ENCODE results near the gene TGFBR3.
"Not testable (repeated sequence)": the region's sequence is repeated elsewhere in the genome, so short reads cannot be mapped to it uniquely, and the experiment has no call there.

The TGFBR3 gene

DNA sequence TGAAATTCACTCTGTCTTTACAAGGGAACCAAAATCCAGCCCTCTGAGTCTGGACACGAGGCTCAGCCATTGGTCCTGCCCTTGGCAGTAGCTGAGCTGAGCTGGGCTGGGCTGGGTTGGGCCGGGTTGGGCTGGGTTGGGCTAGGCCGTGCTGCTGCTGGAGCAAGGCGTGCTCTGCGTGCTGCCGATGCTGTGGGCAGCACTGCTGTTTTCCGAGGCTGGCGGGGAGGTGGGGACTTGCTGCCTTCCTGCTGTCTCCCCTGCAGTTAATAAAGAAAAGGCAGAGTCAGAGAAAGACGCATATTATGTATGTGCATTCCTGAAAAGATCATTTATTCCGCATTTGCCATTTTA, 202.4 kb downstream of the TGFBR3 start:
- no peaks in the 10 kb centered on the region for H3K36me3 ChIP-seq (replicated peaks)
- H3K9me3 ChIP-seq, result no peaks in the 10 kb centered on the region
- in situ Hi-C loops (cut with MboI; ENCODE audit: low sequenced_read_pairs), result no loop called here
- no peak overlapping the region for H3K4me3 ChIP-seq
- no peaks in the 10 kb centered on the region for H3K4me1 ChIP-seq
- H3K27me3 ChIP-seq (ENCODE audit: low read depth), result no peaks in the 10 kb centered on the region
- DNase-seq (ENCODE audit: low spot score in 2 of 2), result peak in 1 of 2 experiments; percentile 10

- Histone ChIP-seq H3K4me1 (no peaks in the 10 kb centered on the region), H3K36me3 (replicated peaks) (no peaks in the 10 kb centered on the region), H3K9me3 (no peaks in the 10 kb centered on the region), H3K27me3 (ENCODE audit: low read depth) (no peaks in the 10 kb centered on the region), H3K4me3 (no peak overlapping the region)
- DNase-seq (ENCODE audit: low spot score in 2 of 2), result no peak
- in situ Hi-C loops (cut with MboI; ENCODE audit: low sequenced_read_pairs), result no loop called here
These were observed 202.9 kb downstream of the TGFBR3 start for GRCh38 chr1:91682882-91683597.

GRCh38 chr1:91680556-91681155, 205.3 kb downstream of the TGFBR3 start:
- no peak for DNase-seq (ENCODE audit: low spot score in 2 of 2)
- H3K9me3 ChIP-seq, result no peaks in the 10 kb centered on the region
- in situ Hi-C loops (cut with MboI; ENCODE audit: low sequenced_read_pairs), result no loop called here

DNA sequence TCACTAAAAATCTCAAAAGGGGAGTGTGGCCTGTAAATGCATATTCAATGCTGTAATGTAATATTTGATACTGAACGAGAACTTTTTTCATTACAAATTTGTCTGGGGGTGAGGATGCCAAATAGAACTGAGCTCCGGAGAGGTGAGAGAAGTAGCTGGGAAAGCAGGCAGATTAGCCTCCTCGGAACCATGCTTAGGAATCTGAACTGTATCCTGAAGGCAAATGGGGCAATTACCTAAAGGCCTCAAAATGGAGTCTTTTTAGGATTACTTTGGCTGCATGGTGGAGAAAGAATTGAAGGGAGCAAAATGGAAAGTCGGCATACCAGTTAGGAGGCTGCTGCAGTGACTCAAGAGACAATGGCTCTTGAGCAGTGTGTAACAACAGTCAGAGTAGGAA, 206.5 kb downstream of the TGFBR3 start:
- Histone ChIP-seq H3K9me3 (no peaks in the 10 kb centered on the region), H3K27me3 (ENCODE audit: low read depth) (no peaks in the 10 kb centered on the region), H3K4me3 (no peak overlapping the region), H3K36me3 (replicated peaks) (no peaks in the 10 kb centered on the region), H3K4me1 (no peaks in the 10 kb centered on the region)
- no peak for DNase-seq (ENCODE audit: low spot score in 2 of 2)
- in situ Hi-C loops (cut with MboI; ENCODE audit: low sequenced_read_pairs), result no loop called here

More at GRCh38 chr1:91680556-91681155, 205.3 kb downstream of the TGFBR3 start:
- Histone ChIP-seq H3K4me3 (no peak overlapping the region), H3K36me3 (replicated peaks) (no peaks in the 10 kb centered on the region), H3K27me3 (ENCODE audit: low read depth) (no peaks in the 10 kb centered on the region), H3K4me1 (no peaks in the 10 kb centered on the region)

- DNase-seq (ENCODE audit: low spot score in 2 of 2), result peak in 1 of 2 experiments; percentile 11
- Histone ChIP-seq H3K36me3 (replicated peaks) (no peaks in the 10 kb centered on the region), H3K27me3 (ENCODE audit: low read depth) (no peaks in the 10 kb centered on the region), H3K4me3 (no peak overlapping the region), H3K4me1 (no peaks in the 10 kb centered on the region), H3K9me3 (no peaks in the 10 kb centered on the region)
- in situ Hi-C loops (cut with MboI; ENCODE audit: low sequenced_read_pairs), result no loop called here
These were observed 209.9 kb downstream of the TGFBR3 start for GRCh38 chr1:91676030-91676429.

DNA sequence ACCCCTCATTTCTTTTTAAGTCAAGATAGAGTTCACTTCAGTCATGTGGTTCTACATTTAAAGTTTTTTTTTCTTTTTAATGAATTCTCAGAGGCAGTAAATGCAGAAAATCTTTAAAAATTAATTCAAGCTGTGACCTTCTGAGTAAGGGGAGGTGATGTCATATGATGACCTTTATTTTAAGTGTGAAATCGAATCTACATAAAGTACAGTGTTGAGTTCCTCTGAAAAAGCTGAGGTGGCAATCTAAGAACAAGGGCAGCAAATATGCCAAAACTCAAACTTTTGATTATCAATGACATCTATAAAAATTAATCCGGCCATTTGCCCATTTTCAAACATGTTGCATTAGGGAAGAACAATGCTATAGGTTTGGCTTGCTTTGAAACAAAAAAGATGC, 211.8 kb downstream of the TGFBR3 start:
- H3K4me1 ChIP-seq, result no peaks in the 10 kb centered on the region
- no peak for DNase-seq (ENCODE audit: low spot score in 2 of 2)
- no peaks in the 10 kb centered on the region for H3K9me3 ChIP-seq
- no peaks in the 10 kb centered on the region for H3K36me3 ChIP-seq (replicated peaks)
- in situ Hi-C loops (cut with MboI; ENCODE audit: low sequenced_read_pairs), result no loop called here
- no peak overlapping the region for H3K4me3 ChIP-seq
- no peaks in the 10 kb centered on the region for H3K27me3 ChIP-seq (ENCODE audit: low read depth)

GRCh38 chr1:91673613-91674012, 212.3 kb downstream of the TGFBR3 start:
- H3K9me3 ChIP-seq, result no peaks in the 10 kb centered on the region
- in situ Hi-C loops (cut with MboI; ENCODE audit: low sequenced_read_pairs), result no loop called here
- no peaks in the 10 kb centered on the region for H3K36me3 ChIP-seq (replicated peaks)
- no peaks in the 10 kb centered on the region for H3K4me1 ChIP-seq
- H3K4me3 ChIP-seq, result no peak overlapping the region
- no peaks in the 10 kb centered on the region for H3K27me3 ChIP-seq (ENCODE audit: low read depth)
- DNase-seq (ENCODE audit: low spot score in 2 of 2), result no peak

- H3K27me3 ChIP-seq (ENCODE audit: low read depth), result no peaks in the 10 kb centered on the region
- in situ Hi-C loops (cut with MboI; ENCODE audit: low sequenced_read_pairs), result no loop called here
- no peaks in the 10 kb centered on the region for H3K36me3 ChIP-seq (replicated peaks)
- no peak for DNase-seq (ENCODE audit: low spot score in 2 of 2)
- no peak overlapping the region for H3K4me3 ChIP-seq
- H3K9me3 ChIP-seq, result no peaks in the 10 kb centered on the region
- no peaks in the 10 kb centered on the region for H3K4me1 ChIP-seq
These were observed 213.3 kb downstream of the TGFBR3 start for GRCh38 chr1:91672601-91673161.

GRCh38 chr1:91670781-91671180, 215.2 kb downstream of the TGFBR3 start:
- no peaks in the 10 kb centered on the region for H3K9me3 ChIP-seq
- H3K4me3 ChIP-seq, result no peak overlapping the region
- in situ Hi-C loops (cut with MboI; ENCODE audit: low sequenced_read_pairs), result no loop called here
- H3K27me3 ChIP-seq (ENCODE audit: low read depth), result no peaks in the 10 kb centered on the region
- no peaks in the 10 kb centered on the region for H3K36me3 ChIP-seq (replicated peaks)
- DNase-seq (ENCODE audit: low spot score in 2 of 2), result no peak
- H3K4me1 ChIP-seq, result no peaks in the 10 kb centered on the region

DNA sequence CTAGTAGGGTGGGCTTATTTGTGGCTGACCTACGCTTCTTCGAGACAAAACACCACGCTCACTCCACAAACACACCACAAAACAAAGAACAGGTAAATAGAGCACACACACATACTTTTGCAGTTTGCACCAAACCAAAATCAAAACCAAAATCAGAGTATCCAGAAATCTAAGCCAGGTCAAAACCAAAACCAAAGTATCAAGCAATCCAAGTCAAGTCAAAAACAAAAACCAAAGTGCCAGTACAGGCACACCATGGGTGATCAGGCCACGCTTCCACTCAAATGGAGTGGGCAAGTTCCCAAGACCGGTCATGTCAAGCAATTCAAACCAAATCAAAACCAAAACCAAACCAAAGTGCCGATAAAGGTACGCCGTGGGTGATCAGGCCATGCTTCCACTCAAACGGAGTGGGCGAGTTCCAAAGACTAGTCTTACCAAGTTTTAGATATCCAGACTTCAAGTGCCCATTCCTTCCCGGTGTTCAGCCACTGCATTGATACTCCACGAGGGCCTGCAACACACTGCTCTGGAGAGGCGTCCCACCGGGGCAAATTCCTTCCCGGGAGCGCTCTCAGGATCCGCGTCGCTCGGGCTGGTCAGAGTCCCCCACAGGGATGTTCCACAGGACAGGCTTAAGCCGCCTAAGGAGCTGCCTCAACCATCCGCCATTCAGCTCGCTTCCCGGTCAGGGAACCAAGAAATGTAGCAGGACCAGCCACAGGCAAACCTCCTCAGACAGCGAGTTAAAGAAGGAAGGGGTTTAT, 216.2 kb downstream of the TGFBR3 start:
- no peaks in the 10 kb centered on the region for H3K4me1 ChIP-seq
- no peaks in the 10 kb centered on the region for H3K9me3 ChIP-seq
- no peaks in the 10 kb centered on the region for H3K36me3 ChIP-seq (replicated peaks)
- DNase-seq (ENCODE audit: low spot score in 2 of 2), result no peak
- no peaks in the 10 kb centered on the region for H3K27me3 ChIP-seq (ENCODE audit: low read depth)
- H3K4me3 ChIP-seq, result no peak overlapping the region
- in situ Hi-C loops (cut with MboI; ENCODE audit: low sequenced_read_pairs), result no loop called here

- H3K36me3 ChIP-seq (replicated peaks); H3K4me3 ChIP-seq; DNase-seq (ENCODE audit: low spot score in 2 of 2); H3K9me3 ChIP-seq; in situ Hi-C loops (cut with MboI; ENCODE audit: low sequenced_read_pairs); H3K4me1 ChIP-seq; H3K27me3 ChIP-seq (ENCODE audit: low read depth): not testable (repeated sequence)
These were observed 219.3 kb downstream of the TGFBR3 start for GRCh38 chr1:91666651-91667050.

DNA sequence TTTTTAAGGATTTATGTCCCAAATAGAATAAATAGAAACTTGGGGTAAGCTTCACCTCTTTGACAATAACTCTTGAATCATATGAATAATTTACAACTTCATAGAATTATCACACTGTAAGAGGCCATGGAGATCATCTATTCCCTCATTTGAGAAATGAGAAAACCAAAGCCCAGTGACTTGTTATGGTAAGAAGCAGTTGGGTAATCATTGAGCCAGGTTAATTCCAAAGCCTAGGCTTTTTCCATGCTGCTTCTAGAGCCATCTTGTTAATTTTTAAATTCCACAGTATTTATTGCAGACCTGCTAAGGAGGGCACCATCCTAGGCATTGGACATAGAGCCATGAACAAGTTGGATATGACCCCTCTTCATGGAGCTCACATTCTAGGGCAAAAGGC, 224.8 kb downstream of the TGFBR3 start:
- in situ Hi-C loops (cut with MboI; ENCODE audit: low sequenced_read_pairs), result no loop called here
- DNase-seq (ENCODE audit: low spot score in 2 of 2), result no peak
- no peaks in the 10 kb centered on the region for H3K9me3 ChIP-seq
- no peaks in the 10 kb centered on the region for H3K27me3 ChIP-seq (ENCODE audit: low read depth)
- no peaks in the 10 kb centered on the region for H3K36me3 ChIP-seq (replicated peaks)
- H3K4me3 ChIP-seq, result no peak overlapping the region
- H3K4me1 ChIP-seq, result no peaks in the 10 kb centered on the region

DNA sequence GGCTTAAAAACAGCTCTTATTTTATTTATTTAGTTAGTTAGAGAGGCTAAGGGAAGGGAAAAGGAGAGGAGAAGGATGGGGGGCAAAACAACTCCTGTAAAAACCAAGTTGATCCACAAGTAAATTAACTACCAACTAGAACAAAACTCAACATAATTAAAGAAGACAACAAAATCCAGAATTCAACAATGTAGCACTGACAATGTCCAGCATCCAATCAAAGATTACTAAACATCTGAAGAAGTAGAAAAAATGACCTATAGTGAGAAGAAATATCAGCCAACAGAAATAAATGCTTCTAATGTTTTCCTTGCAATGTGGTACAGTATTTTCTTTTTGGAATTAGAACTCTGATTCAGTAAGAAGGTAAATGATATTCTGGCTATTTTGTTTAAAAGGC, 225.2 kb downstream of the TGFBR3 start:
- no peaks in the 10 kb centered on the region for H3K9me3 ChIP-seq
- in situ Hi-C loops (cut with MboI; ENCODE audit: low sequenced_read_pairs), result no loop called here

DNA sequence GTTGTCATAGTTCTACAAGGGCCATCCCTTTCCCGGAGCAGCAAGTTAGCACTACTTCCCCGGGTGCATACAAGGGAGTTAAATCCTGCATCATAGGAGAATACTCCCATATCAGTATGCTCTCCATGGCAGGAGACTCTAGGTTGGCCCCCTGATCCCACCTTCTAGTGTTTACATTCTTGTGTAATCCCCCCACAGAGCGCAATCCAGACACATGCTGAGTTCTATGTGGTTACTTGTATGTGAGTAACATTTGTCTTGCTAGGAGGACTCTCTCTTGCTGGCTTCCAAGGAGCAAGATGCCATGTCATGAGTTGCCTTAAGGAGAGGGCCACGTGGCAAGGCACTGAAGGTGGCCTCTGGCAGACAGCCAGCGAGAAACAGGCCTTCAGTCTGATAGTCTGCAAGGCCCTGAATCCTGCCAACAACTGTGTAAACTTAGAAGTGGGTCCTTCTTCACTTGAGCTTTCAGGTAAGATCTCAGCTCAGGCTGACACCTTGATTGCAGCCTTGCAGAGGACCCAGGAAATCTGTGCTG, 230.0 kb downstream of the TGFBR3 start:
- Histone ChIP-seq H3K9me3 (no peaks in the 10 kb centered on the region), H3K4me3 (no peak overlapping the region), H3K4me1 (no peaks in the 10 kb centered on the region), H3K36me3 (replicated peaks) (no peaks in the 10 kb centered on the region), H3K27me3 (ENCODE audit: low read depth) (no peaks in the 10 kb centered on the region)
- in situ Hi-C loops (cut with MboI; ENCODE audit: low sequenced_read_pairs), result no loop called here
- no peak for DNase-seq (ENCODE audit: low spot score in 2 of 2)

More for the DNA sequence above, 225.2 kb downstream of the TGFBR3 start:
- Histone ChIP-seq H3K4me3 (no peak overlapping the region), H3K4me1 (no peaks in the 10 kb centered on the region), H3K36me3 (replicated peaks) (no peaks in the 10 kb centered on the region), H3K27me3 (ENCODE audit: low read depth) (no peaks in the 10 kb centered on the region)
- DNase-seq (ENCODE audit: low spot score in 2 of 2), result no peak
